Neural progenitor cell (in vitro differentiated cells): ENCODE results near the gene WFS1.

Experiments
- CTCF ChIP-seq: fragments of 200-600 bp; sonication (generic); IDR thresholded peaks from 2 replicates; pipeline ENCODE4 v1.5.1; 2017; ENCODE audit warnings: antibody characterized with exemption, mild to moderate bottlenecking
- EZH2phosphoT487 ChIP-seq: fragments of 200-600 bp; sonication (generic); IDR thresholded peaks from 2 replicates; pipeline ENCODE4 v1.6.1; 2017; ENCODE audit warnings: antibody characterized with exemption

GRCh38 chr4:6347511-6348045, 77.9 kb downstream of the WFS1 start:
- TF ChIP-seq CTCF (no peak), EZH2phosphoT487 (no peak)
